HG02870 (cell line): ENCODE data around the gene SEZ6L2.

Experiments used
- ATAC-seq: cut with Tn5 transposase; IDR thresholded peaks from one replicate; pipeline ENCODE4 v1.9.1; 2021; ENCODE audit warnings: mild to moderate bottlenecking, moderate library complexity; ENCODE audit not compliant: unreplicated experiment

SEZ6L2 gene

DNA sequence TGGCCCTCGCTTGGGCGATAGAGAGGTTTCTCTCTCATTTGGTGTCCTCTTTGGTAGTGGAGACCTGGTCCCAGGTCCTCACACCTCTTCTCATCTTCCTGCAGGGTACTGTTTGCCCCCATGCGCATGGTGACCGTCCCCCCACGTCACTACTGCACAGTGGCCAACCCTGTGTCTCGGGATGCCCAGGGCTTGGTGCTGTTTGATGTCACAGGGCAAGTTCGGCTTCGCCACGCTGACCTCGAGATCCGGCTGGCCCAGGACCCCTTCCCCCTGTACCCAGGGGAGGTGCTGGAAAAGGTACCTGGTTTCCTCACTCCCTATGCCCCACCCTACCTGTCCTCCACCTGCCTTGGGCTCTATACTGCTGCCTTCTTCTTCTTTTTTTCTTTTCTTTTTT is 68.6 kb downstream of the SEZ6L2 start:
- no peak for ATAC-seq

DNA sequence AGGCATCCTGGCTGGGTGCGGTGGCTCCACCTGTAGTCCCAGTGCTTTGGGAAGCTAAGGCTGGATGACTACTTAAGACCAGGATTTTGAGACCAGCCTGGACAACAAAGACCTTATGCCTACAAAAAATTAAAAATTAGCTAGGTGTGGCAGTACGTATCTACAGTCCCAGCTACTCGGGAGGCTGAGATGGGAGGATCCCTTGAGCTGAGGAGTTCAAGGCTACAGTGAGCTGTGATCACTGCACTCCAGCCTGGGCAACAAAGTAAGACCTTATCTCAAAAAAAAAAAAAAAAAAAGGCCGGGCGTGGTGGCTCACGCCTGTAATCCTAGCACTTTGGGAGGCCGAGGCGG is 73.0 kb downstream of the SEZ6L2 start:
- ATAC-seq, result no peak

DNA sequence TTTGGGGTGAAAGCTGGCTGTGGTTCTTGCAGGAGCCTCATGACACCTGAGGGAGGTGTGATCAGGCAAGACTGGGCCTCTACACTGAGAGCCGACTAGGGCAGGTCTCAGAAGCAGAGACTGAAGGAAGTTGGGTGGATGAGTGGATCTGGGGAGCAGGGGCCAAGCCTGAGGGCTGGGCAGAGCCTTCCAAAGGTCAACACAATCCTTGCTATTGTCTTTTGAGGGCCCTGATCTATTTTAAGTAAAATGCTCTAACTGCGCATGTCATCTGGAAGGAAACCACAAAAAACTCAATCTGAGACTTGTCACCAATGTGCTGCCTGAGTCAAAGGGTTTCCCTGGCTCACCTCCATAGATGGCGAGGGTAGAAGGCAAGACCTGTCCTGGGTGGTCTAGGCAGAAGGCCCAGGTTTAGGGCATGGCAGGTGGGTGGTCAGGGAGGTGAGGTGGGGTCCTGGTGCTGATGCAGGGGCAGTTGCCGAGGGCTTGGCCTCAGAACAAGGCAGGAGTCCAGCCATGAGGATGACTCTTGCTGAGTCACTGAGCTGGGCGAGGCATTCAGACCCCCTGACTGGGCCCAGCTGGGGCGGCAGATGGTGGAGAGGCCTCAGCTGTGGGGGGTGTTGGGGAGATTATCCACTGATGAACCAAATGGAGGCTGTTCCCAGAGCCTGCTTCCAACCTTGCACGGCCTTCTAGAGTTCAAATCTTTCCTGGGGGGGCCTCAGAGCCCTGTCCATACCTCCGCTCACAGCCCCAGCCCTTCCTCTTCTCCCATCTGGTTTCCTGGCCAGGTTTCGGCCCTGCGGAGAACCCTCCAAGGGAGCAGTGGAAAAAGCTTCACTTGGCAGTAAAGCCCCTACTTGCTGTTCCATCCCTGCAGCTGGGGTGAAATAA is 74.0 kb downstream of the SEZ6L2 start:
- ATAC-seq, result no peak

DNA sequence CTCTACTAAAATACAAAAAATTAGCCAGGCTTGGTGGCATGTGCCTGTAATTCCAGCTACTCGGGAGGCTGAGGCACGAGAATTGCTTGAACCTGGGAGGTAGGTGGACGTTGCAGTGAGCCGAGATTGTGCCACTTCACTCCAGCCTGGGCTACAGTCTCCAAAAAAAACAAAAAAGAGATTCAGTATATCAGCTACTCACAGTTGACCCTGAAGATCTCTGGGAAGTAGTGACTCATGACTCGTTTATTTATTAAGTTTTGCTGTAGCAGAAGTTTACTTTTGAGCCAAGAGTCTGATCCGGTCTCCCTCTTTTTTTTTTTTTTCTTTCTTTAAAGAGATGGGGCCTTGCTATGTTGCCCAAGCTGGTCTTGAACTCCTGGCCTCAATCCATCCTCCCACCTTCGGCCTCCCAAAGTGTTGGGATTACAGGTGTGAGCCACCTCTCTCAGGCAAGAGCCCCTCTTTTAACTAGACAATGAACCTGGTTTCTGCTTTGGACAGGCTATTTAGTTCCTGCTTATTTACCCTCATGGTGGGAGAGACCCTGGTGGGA is 74.7 kb downstream of the SEZ6L2 start:
- ATAC-seq, result no peak

DNA sequence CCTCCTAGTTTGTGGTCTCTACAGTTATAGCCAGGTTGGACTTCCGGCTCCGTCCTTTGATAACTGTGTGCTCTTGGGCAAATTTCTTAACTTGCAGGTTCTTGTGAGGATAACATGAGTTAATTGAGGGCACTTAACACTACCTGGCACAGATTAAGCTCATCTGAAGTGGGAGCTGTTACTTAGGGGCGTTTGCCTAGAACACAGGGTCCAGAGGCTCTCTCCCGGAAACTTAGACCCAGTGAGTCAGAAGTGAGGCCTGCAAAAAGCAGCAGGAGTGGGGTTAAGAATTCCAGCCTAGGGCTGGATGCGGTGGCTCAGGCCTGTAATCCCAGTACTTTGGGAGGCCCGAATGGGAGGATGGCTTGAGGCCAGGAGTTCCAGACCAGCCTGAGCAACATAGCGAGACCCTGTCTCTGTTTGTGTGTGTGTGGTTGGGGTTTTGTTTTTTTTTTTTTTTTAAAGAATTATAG is 77.7 kb downstream of the SEZ6L2 start:
- ATAC-seq, result no peak
